T-helper 2 cell (primary cell): ENCODE data around the gene SPRED2.

Experiments used
- DNase-seq, 5 experiments: peaks; one replicate each; pipeline versions ENCODE4 v3.0.0 to v3.0.0-alpha.2; 2012 to 2022

SPRED2 gene

GRCh38 chr2:65442420-65443020 is 10.1 kb upstream of the SPRED2 start:
- no peak for DNase-seq

DNA sequence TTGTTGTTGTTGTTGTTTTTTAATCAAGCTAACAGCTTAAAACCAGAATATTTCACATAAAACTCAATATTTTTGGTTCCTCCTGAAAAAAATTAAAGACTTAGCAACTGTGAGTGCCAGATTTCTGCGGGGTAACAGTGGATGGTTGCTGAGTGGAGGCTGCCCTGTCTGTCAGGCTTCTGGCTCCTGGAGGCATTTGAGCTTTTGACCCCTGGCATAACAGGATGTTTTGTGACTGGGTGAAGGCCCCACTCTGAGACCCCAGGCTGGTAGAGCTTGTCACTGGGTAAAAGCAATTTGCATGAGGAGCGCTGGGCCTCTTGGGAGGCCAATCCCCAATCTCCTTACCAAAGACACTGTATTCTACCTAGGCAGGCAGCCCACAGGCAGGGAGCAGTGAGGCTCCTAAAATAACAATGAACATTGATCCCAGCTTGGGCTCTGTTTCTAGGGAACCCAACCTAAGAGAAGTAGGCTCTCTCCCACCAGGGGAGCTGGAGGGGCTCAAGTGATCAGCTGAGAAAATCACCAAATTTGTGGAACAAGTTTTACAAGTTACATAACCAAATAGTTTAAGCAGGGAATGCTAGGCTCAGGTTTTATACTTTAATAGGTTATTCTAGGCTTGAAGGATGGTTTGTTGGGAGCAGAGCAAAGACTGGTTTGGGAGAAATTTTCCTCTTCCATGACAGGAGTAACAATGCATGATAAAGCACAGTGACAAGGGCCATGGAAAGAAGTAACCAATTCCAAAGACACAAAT is 5.9 kb upstream of the SPRED2 start:
- DNase-seq: no peak

DNA sequence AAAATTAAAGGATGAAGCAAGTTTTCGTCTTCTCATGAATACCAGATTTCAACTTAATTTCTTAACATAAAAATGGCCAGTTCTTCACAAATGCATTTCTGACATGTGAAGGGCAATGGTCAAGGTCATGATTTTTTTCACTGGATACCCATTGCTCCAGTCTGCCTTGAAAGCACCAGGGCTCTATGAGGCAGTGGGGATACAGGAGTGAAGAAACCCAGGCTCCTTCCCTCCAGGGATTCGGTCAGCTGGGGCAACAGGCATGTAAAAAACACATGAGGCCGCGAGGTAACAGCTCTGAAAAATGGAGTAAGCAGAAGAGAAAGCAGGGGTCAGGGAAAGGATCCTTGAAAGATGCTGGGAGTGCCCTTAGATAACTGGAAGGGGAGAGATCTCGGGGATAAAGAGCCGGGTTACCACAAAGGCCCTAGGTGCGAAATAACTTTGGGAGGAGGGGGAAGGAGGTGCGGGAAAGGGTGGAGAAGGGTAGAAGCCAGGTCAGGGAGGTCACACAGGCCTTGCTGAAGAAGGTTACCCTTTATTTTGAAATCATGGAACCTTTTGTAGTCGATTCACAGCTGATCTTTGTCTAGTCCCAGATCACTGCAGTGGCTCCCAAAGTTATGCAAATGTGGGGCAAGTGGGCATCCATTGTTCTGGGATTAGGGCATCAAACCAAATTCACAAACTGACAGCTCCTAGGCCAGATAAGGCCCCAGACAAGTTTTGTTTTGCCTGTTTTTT is 5.2 kb upstream of the SPRED2 start:
- no peak for DNase-seq

DNA sequence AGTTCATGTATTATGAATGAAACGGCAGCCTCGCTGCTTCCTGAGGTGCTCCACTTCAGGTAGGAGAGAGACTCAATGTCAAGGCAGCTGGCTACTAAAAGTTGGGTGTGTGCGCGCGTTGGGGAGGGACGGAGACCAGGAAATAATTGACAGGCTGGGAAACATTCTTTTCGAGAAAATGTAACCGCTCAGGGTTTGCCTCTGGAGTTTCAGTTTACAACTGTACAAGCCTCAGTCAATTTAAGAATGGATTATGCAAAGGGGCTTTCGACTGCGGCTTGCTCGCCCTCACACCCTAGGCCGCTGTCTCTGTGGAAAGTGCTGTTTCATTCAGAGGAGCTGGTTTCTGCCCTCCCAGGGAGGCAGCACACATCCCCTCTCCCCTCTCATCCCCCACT is 4.4 kb upstream of the SPRED2 start:
- DNase-seq: peak in 3 of 5 experiments; percentile 6 to 45 (median 8)

- DNase-seq: peak in 3 of 5 experiments; percentile 6 to 24 (median 9)
These were observed 3.9 kb upstream of the SPRED2 start for GRCh38 chr2:65436169-65436823.

- DNase-seq: peak in 3 of 5 experiments; percentile 10 to 29 (median 27)
These were observed 3.3 kb upstream of the SPRED2 start for GRCh38 chr2:65435625-65436168.

GRCh38 chr2:65434592-65435241 is 2.3 kb upstream of the SPRED2 start:
- no peak for DNase-seq

DNA sequence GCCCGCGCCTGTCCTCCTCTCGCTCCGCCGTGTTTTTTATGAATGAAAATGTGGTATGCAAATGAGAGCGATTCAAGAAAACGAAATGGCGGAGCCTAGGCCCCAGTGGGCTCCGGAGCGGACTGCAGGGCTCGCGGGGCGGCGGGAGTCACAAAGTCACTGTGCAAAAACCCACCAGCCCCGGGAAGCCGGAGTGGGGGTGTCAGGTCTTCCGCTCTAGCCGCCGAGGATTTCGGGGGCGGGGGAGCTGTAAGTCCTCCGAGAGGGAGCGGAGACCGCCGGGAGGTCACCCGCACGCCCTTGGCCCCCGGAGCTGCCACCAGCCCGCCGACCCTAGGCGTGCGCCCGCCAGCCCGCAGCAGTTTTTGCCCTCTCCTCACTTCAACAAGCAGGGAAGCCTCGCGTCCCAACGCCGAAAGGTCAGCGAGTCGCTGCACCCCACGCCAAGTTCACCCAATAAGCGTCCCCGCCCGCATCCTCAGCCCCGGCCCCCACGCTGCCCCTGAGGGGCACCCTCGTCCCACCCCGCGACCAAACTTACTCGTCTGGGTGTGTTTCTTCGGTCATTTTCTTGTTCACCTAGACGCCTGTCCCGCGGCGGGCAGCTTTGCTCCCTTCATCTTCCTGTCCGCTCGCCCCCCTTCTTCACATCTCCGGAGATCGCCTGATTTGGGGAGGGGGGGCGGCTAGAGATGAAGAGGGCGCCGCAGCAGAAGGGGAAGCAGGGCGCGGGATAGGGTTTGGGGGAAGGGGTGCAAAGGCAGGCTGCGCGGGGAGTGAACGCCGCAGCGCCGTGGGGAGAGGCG is 775 bp downstream of the SPRED2 start:
- DNase-seq: peak; percentile 8 to 55 (median 36)

DNA sequence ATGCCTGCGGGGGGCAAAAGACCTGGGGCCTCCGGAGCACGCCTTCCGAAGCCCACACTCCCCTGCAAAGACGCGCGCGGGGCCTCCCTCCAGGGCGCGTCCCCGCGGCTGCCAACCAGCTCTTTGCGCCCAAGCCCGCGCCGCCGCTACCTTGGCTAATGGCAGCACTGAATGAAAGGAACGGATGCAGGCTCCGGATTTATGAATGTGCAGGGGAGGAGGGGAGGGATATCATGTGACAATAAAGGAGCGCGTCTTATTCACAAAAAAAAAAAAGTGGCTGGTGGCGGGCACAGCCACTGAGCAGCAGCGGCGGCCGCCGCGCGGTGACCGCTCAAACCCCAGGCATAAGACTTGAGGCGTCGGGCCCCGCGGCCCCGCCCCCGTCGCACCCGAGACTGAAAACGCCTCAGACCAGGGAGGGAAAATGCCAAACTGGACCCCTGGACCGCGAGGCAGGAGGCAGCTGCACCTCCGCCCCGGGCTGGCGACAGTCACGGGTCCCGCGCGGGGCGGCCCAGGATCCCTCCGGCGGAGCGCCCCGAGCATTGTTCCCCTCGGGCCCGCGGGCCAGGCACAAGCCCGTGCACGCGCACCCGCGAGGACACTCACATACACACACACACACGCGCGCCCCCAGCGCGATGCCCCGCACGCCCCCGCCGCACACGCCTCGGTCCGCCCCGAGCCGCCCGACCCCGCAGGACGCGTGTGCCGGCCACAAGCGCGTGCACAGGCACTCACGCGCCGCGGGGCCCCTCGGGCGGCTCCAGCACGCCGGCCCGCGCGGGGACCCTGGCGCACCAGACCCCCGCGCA is 1.6 kb downstream of the SPRED2 start:
- peak; percentile 18 to 76 (median 51) for DNase-seq

DNA sequence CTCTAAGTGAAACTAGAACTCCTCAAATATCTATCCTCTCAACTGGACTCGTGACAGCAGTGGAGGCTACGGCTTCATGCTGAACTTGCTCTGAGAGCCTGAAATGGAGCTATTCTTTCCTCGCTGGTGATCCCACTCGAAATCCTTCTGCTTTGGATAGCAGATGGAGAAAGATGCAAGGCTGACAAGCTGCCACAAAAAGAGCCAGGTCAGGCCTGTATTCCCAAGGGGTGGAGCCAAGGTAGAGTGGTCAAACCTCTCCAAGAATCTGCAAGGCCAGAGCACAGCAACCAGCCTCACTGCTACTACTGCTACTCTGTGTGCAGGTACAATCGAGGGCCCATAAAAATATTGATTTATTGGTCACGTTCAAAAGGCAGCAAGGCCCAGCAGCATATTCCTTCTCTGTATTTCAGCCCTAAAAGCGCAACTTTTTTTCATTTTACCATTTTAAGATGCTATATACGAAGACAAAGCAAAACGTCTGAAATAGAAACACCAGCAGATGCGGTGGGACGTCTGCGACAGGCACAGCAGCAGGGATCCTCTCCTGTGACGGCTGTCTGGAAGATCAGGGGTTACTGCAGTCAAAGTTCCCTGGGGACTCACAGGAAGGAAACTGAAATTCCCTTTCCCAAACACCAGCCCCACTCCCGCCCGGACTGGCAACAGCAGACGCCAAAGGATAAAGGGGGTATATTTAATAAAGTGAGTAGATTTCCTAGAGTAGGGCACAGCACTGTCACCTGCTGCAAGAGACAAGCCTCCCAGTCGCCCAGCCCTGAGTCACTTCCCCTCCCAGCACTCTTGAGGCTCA is 2.4 kb downstream of the SPRED2 start:
- no peak for DNase-seq

DNA sequence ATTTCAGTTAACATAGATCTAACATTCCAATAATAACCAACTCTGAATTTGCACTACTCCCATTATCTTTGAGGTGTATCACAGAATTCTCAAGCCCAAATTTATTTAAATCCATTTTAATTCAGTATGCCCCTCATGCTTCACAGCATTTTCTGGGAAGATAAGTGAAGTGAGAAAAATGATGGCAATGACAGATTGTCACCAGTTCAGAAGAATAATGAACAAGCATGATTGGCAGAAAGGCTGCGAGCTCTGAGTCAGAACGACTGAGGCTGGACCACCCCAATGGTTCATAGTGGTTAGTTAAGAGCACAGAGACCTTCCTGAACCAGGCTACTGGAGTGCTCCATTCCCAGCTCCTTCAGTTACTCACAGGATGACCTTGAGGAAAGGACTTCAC is 4.9 kb downstream of the SPRED2 start:
- DNase-seq: no peak

DNA sequence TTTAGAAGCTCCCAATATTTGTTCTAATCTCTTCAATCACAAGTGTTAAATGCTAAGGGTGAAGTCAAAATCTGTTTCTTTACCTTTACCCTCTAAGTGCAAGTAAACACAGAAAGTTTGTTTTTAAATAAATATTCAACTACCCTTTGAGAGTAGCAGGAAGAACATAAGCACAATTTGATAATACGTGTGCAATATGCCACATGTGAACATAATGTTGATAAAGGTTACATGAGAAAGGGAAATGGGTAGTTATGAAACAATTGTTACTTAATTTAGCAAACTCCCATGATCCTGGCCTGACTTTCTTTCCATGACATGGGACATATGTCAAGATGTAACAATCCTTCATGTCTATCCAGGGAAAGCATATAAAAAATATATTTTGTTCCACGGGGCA is 7.1 kb downstream of the SPRED2 start:
- no peak for DNase-seq

- no peak for DNase-seq
These were observed 8.0 kb downstream of the SPRED2 start for GRCh38 chr2:65424391-65424790.

DNA sequence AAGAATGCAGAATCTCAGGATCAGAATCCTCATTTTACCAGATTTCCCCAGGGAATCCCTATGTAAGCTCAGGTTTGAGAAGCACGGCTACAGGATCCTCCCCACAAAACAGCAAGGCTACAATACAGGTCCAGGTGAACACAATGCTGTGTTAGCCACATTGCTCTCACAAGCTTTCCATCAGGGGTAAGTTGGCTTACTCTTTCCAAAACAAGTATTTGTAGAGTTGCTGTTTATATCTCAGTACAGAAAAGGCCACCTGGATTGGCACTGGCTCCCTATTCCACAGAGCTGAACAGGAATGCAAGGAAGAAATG is 11.0 kb downstream of the SPRED2 start:
- no peak for DNase-seq

- no peak for DNase-seq
These were observed 11.5 kb downstream of the SPRED2 start for GRCh38 chr2:65420712-65421431.

- no peak for DNase-seq
These were observed 14.8 kb downstream of the SPRED2 start for GRCh38 chr2:65417509-65418085.

GRCh38 chr2:65416945-65417344 is 15.5 kb downstream of the SPRED2 start:
- DNase-seq: peak in 2 of 5 experiments; percentile 19 to 40

DNA sequence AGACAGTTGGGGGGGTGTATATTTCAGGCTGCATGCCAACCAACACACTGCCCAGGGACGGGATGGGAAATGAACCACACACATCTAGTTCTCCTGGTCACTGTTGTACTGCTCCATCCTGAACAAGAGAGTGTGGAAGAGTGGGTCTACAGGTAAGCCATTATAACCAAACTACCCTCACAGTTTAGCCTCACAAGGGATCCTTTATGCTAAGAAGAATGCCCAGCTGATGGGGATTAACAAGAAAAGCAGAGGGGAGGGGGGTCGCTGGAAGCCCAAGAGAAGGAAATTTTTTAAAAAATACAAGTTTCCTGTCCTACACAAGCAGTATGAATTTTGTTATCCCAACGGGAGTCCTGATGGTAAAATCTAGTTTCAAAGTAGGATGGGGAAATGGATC is 16.1 kb downstream of the SPRED2 start:
- DNase-seq: no peak

DNA sequence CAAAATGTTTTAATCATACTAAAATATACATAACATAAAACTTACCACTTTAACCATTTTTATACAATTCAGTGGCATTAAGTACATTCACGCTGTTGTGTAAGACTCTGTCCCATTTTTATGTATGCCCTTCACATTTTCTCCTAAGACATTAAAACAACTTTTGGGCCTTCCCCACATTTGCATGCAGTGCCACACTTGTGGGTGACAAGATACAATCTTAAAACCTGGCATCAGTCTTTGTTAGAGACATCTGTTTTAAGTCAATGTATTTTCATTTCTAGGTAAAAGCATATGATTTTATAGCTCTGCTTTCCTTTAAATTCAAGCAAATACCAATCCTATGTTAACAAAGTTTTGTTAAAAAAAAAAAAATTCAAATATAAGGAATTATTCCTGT is 17.3 kb downstream of the SPRED2 start:
- DNase-seq: no peak
